GM19397 (cell line): ENCODE data around the gene DHRS13.
"Not testable (repeated sequence)": the region's sequence is repeated elsewhere in the genome, so short reads cannot be mapped to it uniquely, and the experiment has no call there.

ENCODE experiments used
- ATAC-seq: cut with Tn5 transposase; IDR thresholded peaks from one replicate; pipeline ENCODE4 v1.9.1; 2021; ENCODE audit warnings: mild to moderate bottlenecking, moderate library complexity; ENCODE audit not compliant: unreplicated experiment

DHRS13 gene

DNA sequence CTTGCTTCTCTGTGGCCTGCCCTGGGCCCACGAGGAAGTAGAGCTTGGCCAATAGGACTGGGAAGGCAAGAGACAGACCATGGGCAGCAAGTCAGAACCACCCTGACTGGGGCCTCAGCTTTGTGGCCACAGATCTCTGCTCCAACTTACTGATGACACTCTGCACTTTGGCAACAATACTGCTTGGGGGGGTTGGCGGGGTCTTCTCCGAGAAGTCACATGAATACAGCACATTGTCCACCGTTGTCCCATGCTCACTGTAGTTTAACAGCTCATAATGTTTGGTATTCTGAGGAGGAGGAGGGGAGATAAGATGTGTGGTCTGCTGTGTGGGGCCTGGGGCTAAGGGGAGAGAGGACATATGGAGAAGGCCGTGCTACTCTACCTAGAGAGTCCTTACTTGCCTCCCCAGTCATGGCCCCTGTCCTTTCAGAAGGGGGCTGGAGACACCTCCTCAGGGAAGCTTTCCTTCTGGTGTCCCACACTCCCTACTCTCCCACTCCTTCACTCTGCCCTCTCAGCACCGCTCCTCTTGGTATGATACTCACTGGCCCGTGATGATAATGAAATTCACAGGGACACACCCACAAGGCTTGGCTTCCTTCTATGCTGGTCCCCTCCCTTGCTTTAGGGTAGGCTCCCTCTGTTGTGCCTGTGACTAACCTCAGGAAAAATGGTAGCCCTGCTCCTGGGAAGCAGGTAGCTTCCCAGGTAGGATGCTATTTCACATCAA lies 4.0 kb upstream of the DHRS13 start:
- no peak for ATAC-seq

- ATAC-seq, result no peak
Observed at GRCh38 chr17:28906276-28906675, 3.4 kb upstream of the DHRS13 start.

DNA sequence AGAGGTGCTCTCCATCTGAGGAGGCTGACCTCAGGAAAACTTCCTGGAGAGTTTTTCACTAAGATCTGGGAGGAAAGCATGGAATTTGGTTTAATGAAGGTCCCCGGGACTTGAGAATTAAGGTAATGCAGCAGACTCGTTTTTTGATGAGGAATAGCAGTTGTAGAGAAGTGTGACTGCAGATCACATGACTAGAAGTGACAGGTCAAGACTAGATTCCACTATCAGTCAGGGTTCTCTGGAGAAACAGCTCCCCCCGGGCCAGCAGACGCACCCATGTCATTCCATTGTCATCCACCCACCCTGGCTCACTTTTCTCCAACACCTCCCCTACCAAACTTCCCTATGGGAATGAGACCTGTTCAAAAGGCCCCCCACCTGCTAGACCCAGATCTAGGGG lies 1.9 kb upstream of the DHRS13 start:
- no peak for ATAC-seq

GRCh38 chr17:28903546-28903841 lies 615 bp upstream of the DHRS13 start:
- ATAC-seq, result not testable (repeated sequence)

DNA sequence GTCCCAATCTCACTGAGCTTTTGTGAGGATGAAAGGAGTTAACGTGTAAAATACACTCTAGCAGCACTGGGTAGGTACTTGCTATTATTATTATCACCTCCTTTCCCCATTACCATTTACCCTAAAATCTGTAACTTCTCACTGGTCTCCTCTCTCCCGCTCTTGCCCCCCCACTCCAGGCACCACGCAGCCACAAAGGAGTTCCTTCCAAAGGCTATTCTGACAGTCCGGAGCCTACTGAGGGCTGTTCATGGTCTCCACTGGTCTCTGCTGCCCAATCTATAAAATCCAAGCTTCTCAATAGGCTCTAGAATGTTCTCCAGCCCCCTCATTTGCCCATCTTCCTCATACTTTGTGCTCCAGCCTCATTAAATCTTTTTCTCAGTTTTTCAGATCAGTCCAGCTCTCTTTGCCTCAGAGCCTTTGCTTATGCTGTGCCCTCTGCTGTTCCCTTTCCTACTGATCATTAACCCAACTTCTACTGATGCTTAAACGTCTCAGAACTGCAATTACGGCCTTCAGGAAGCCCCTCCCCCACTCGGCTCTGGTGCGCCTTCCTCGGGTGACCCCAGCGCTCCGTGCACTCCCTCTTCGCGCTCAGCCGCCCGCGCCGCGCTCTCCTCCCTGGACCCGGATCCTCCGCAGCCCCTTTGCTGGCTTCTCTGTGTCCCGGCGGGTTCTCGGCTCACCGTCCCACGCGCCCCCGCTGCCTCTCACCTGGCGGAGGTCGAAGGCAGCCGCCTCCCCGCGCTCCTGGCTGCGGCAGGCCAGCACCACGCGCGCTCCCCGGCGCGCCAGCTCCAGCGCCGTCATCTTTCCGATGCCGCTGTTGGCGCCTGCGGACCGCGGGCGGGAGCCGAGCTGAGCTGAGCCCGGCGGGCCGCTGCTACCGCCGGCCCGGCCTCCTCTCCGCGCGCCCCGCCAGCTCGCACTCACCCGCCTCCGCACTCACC lies 737 bp downstream of the DHRS13 start:
- ATAC-seq, result peak; percentile 45

GRCh38 chr17:28900986-28901726 lies 1.7 kb downstream of the DHRS13 start:
- ATAC-seq, result no peak

GRCh38 chr17:28899212-28899815 lies 3.6 kb downstream of the DHRS13 start:
- ATAC-seq, result no peak

- ATAC-seq, result no peak
Observed at GRCh38 chr17:28898527-28898955, 4.3 kb downstream of the DHRS13 start.

DNA sequence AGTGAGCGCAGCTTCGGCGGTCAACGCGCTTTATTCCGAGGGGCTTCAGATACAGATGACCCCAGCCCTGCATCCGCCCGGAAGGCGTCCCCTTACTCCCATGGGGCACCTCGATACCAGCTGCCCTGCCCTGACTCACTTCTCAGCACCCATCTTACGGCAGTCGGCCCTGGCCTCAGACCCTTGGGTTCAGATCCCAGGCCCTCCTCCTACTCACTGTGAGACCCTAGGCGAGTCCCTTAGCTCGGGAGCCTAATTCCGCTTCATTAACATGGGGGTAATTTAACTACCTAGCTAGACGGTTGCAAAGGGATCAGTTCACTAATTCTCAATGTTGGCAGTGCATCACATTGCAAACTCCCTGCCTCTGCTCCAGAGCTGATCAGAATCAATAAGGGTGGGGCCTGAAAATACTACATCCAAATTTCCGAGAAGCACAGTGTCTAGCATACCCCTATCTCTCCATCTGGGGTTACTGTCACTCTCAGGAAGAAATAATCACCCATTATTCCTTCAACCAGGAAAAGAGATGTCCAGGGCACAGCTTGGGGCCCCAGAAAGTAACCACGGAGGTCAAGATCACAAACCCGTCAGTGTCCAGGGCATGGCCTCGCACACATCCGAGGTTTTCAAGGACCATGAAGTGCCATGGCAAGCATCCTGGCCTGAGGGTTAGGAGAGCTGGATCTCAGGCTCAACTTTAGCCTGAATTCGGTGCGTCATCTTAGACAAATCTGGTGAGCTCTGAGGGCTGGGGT lies 4.9 kb downstream of the DHRS13 start:
- ATAC-seq, result no peak

GRCh38 chr17:28896884-28897768 lies 5.8 kb downstream of the DHRS13 start, which contains the start of gene FLOT2:
TSS of gene FLOT2 (minus strand) at chr17:28897733. CDS start at chr17:28897574, 159 bp downstream.
- no peak for ATAC-seq

GRCh38 chr17:28896491-28896883 lies 6.4 kb downstream of the DHRS13 start:
- no peak for ATAC-seq

GRCh38 chr17:28895794-28896447 lies 7.0 kb downstream of the DHRS13 start:
- no peak for ATAC-seq

DNA sequence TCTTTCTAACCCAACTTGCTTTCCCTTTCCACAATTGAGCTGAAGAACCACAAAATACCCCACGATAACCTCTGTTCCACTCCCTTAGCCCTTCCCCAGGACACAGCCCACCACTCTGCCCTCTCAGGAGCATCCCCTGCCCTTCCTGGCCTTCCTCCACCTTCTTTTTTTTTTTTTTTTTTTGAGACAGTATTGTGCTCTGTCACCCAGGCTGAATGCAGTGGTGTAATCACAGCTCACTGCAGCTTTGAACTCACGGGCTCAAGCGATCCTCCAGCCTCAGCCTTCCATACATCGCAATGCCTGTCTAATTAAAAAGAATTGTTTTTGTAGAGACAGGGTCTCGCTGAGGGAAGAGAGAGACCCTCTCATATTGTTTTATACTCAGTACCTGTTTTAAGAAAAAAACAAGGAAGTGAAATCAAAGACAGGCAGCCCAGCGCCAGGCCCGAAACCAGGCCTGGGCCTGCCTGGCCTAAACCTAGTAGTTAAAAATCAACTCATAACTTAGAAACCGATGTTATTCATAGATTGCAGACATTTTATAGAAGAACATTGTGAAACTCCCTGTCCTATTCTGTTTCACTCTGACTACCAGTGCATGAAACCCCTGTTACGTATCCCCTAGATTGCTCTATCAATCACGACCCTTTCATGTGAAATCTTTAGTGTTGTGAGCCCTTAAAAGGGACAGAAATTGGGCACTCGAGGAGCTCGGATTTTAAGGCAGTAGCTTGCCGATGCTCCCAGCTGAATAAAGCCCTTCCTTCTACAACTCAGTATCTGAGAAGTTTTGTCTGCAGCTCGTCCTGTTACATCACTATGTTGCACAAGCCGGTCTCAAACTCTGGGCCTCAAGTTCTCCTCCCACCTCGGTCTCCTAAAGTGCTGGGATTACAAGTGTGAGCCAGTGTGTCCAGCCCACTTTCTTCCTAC lies 9.4 kb downstream of the DHRS13 start:
- ATAC-seq, result not testable (repeated sequence)

- ATAC-seq, result no peak
Observed at GRCh38 chr17:28892024-28892423, 10.9 kb downstream of the DHRS13 start.

- no peak for ATAC-seq
Observed at GRCh38 chr17:28891201-28891600, 11.7 kb downstream of the DHRS13 start.

GRCh38 chr17:28889996-28890395 lies 12.9 kb downstream of the DHRS13 start:
- no peak for ATAC-seq

- no peak for ATAC-seq
Observed at GRCh38 chr17:28888832-28889231, 14.0 kb downstream of the DHRS13 start.
